Stomach (tissue), 4 donors: ENCODE data around the gene CELF2.

Source experiments
- EP300 ChIP-seq: sonication (generic); formaldehyde crosslinking; IDR thresholded peaks from one replicate; pipeline ENCODE4 v1.6.1; 2017; ENCODE audit warnings: antibody characterized with exemption
- POLR2A ChIP-seq, 4 donors: fragments of 450-650 bp; IDR thresholded peaks; one replicate each; pipeline ENCODE4 v1.6.1; 2016; ENCODE audit warnings: antibody characterized with exemption in 4 of 4, control low read depth in 2 of 4, mild to moderate bottlenecking in 1 of 4, moderate library complexity in 1 of 4
- TF ChIP-seq, protein P1 (sequence below), 7 experiments: fragments of 450-650 bp in 4 of 7; fragments of 200-600 bp in 3 of 7; sonication (generic) in 3 of 7; IDR thresholded peaks; one replicate each; pipeline ENCODE4 v1.5.1; 2016 to 2019; ENCODE audit warnings: antibody characterized with exemption in 7 of 7, control low read depth in 2 of 7, mild to moderate bottlenecking in 1 of 7

DNA sequence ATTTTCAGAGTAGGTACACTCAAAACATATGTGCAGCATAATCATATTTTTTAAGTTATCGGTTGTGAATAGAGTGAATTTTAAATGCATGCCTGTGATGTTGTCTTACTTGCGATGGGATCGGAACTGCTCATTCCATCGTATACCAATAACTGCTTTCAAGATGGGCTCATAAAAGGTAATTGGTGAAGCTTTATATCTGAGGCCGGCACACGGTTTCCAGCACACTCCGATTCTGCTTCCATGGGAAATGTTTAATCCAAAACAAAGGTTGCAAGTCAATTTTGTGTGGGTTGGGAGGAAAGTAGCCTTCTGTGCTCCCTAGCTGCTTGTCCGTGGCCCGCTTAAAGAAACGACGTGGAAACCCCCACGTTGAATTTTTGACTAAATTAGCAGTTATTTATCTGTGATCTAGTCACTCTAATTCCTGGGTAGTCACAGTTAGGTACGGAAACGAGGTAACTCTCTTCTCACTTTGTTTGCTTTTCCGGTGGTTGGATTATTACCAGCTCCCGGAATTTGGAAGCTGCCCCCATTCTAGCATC is 10.1 kb upstream of the CELF2 start:
- TF ChIP-seq, protein P1, sequence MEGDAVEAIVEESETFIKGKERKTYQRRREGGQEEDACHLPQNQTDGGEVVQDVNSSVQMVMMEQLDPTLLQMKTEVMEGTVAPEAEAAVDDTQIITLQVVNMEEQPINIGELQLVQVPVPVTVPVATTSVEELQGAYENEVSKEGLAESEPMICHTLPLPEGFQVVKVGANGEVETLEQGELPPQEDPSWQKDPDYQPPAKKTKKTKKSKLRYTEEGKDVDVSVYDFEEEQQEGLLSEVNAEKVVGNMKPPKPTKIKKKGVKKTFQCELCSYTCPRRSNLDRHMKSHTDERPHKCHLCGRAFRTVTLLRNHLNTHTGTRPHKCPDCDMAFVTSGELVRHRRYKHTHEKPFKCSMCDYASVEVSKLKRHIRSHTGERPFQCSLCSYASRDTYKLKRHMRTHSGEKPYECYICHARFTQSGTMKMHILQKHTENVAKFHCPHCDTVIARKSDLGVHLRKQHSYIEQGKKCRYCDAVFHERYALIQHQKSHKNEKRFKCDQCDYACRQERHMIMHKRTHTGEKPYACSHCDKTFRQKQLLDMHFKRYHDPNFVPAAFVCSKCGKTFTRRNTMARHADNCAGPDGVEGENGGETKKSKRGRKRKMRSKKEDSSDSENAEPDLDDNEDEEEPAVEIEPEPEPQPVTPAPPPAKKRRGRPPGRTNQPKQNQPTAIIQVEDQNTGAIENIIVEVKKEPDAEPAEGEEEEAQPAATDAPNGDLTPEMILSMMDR (IDR thresholded peaks at IDR 0.05), result no peak
- TF ChIP-seq EP300 (no peak), POLR2A (IDR thresholded peaks at IDR 0.05) (no peak)
